ENCODE data around the gene GAS2L1. TPM values are rescaled to one million over a fixed set of nuclear protein-coding genes. Genes with fewer than 3 reads are reported as not detected.

The GAS2L1 gene
- total and polyA plus RNA-seq, 2 of the 4 experiments (the other 2 are of a cell fraction): 1.4 to 15.6 TPM

DNA sequence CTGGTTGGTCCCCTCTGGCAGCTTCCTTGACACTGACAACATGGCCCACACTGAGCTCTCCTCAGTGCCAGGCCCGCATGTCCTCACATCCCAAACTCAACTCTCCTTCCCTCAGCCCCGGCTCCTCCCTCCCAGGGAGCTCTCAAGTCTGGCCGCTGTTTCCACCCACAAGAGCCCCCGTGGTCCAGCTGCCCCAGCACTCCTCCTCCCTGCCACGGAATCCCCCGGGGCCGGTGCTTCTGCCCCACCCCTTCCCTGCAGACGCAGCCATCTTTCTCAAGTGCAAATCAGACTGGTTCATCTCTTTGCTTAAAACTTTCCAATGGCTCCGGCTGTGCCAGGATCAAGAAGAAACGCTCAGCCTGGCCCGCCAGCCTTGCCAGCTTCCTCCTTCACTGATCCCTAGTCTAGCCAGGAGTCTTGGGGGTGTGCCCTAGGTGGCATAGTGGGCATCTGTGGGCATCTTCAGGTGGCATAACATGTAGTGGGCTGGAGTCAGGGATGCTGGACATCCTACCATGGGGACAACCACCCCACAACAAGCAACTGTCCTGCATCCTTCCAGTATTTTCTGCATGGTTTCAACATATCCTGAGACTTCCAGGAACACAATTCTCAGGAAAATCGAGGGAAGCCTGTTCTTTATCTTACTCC is 31.3 kb downstream of the GAS2L1 start:
- Histone ChIP-seq H3K4me3 (ENCODE audit: insufficient read depth, low read depth, low read length) (no peak overlapping the region), H3K9me3 (ENCODE audit: control insufficient read depth, insufficient read depth, low read length) (no peaks in the 10 kb centered on the region), H3K14ac (replicated peaks; ENCODE audit: low read depth, low read length) (no peak overlapping the region), H3K79me1 (ENCODE audit: low read depth in 1 of 2, low read length in 2 of 2) (peaks cover 0 to 3% of the 10 kb centered on the region in 2 experiments; a peak in 1 of 4 replicates), H2BK15ac (ENCODE audit: low read depth, low read length) (no peak overlapping the region), H3K27ac (ENCODE audit: insufficient read depth, low read length) (no peak overlapping the region), H4K20me1 (ENCODE audit: insufficient read depth, low read length) (no peaks in the 10 kb centered on the region; the same call in 1 of the 2 replicates), H3K23ac (ENCODE audit: low read depth, low read length) (no peak overlapping the region), H4K5ac (ENCODE audit: low read depth, low read length) (no peak overlapping the region), H3K27me3 (ENCODE audit: control insufficient read depth, insufficient read depth, low read length) (no peaks in the 10 kb centered on the region), H2AK5ac (ENCODE audit: low read depth, low read length) (no peak overlapping the region), H3K18ac (ENCODE audit: low read depth, low read length) (no peak overlapping the region), H2BK20ac (ENCODE audit: low read depth, low read length) (no peak overlapping the region), H2BK120ac (ENCODE audit: low read depth, low read length) (no peak overlapping the region), H2BK5ac (ENCODE audit: low read depth, low read length, poor library complexity, severe bottlenecking) (no peak overlapping the region), H3K4ac (ENCODE audit: low read depth, low read length) (no peak overlapping the region), H2AK9ac (replicated peaks; ENCODE audit: low read depth, low read length, poor library complexity) (no peak overlapping the region), H3K36me3 (ENCODE audit: control insufficient read depth, insufficient read depth, low read length) (peaks cover 53% of the 10 kb centered on the region), H4K8ac (ENCODE audit: low read depth in 2 of 2, low read length in 2 of 2) (no peak overlapping the region), H3K4me2 (ENCODE audit: low read depth, low read length) (no peak overlapping the region), H3K9me1 (ENCODE audit: insufficient read depth, low read length) (no peaks in the 10 kb centered on the region; the same call in 1 of the 2 replicates), H4K91ac (ENCODE audit: insufficient read depth, low read depth, low read length) (no peak overlapping the region), H3K9ac (ENCODE audit: low read depth, low read length) (no peak overlapping the region), H3K4me1 (ENCODE audit: control insufficient read depth, insufficient read depth, low read length) (no peaks in the 10 kb centered on the region), H2AFZ (replicated peaks; ENCODE audit: low read length, poor library complexity) (no peak overlapping the region), H3K56ac (ENCODE audit: extremely low read depth, insufficient read depth, low read length) (no peak overlapping the region)
- POLR2A ChIA-PET (ENCODE audit: unreplicated experiment): no interaction called here
- dilution Hi-C loops (cut with HindIII; ENCODE audit: low sequenced_read_pairs, unreplicated experiment): no loop called here
- in situ Hi-C loops (cut with MboI; ENCODE audit: low sequenced_read_pairs): no loop called here
- intact Hi-C loops (cut with micrococcal nuclease): no loop called here
- WGBS, 2 experiments (ENCODE audit: extremely low coverage in 2 of 2, insufficient read length in 1 of 2): 90% methylated on average over 4 of the region's 12 CpGs; no CpG with 5 or more reads in 1 of the 2 experiments
- no peak for ATAC-seq (ENCODE audit: low read depth)
- DNase-seq: no peak
- CTCF ChIA-PET: no interaction called here
- BruUV-seq (replicated peaks): no TSS peak
- TF ChIP-seq USF2 (IDR thresholded peaks at IDR 0.05; ENCODE audit: low read depth, low read length) (no peak), FOS (IDR thresholded peaks at IDR 0.05; ENCODE audit: low read depth, low read length) (no peak), SMC3 (IDR thresholded peaks at IDR 0.05; ENCODE audit: low read depth, low read length) (no peak), POLR2A (IDR thresholded peaks at IDR 0.05; ENCODE audit: low read depth, low read length) (no peak), CTCF (conservative IDR thresholded peaks at IDR 0.05; ENCODE audit: low read depth, low read length) (no peak), RCOR1 (IDR thresholded peaks at IDR 0.05; ENCODE audit: insufficient replicate concordance, low read length) (no peak)

All from IMR-90 (cell line).